Head of caudate nucleus (tissue), 42 donors: ENCODE data around the gene CD69.

Source experiments
- DNase-seq, 42 donors: peaks; one replicate each; pipeline versions ENCODE4 v3.0.0 to v3.0.0-alpha.2; 2020 to 2021; ENCODE audit warnings: mixed read lengths in 7 of 42
- intact Hi-C: fragments of 100-400 bp; cut with DNase I; formaldehyde crosslinking; loops from one replicate; pipeline ENCODE4 v1.15.0; 2022

The CD69 gene

DNA sequence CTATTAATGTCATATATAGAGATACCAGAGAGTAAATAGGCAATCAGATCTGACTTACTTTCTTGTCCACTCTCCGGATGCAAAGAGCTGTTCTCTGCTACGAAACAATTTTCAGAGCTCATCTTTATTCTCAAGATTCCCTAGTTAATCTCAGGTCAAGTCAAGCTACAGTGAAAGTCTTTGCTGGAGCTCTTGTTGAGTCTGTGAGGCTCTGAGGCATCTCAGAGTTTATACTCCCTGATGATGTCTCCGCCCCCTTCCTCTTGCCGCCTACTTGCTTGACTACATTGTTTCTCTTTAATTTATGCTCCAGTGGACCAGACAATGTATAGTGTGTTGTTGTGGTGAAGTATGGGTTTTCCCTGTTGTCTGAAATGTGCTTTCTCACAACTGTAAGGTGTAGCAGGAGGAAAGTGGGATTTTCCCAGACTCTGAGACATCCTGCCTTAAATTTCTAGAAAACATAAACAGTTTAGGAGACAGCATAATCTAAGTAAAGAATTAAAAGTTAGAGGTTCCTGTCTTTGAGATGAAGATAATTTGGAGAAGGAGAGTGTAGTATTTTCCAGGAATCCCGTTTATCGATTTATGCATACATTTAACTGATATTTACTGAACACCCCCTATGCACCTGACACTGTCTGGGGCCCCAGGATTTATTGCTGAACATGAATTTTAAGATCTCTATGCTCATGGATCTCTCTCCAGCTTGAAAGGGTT lies at the start of gene CD69:
Gene CD69, minus strand, starts transcription at position 203 of the 720 bp plus-strand sequence. Its CDS starts 81 bp downstream, at position 122.
- intact Hi-C loops: no loop called here
- peak in 1 of 42 donors; percentile 14 for DNase-seq

DNA sequence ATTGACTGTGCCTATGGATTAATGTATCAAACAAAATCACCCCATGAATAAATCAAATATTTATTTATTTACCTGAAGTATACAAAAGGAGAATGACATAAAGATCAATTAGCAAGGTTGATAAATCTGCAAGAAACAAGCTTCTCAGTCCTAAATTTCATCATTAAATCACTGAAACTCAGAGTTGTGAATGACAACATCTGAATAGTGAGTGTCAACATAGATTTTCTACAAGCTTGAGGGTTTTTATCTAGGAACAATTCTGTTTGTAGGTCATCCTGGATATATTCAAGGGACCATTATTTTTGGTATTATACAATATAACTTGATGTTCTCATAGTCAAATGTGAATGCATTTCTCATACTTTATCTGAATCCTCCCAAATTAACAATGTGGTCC lies 49.2 kb upstream of the CD69 start:
- intact Hi-C loops: loop anchor here (10.0 kb wide), 1 partner anchor 115 kb away; no protein-coding TSS in a partner anchor
- DNase-seq: no peak

DNA sequence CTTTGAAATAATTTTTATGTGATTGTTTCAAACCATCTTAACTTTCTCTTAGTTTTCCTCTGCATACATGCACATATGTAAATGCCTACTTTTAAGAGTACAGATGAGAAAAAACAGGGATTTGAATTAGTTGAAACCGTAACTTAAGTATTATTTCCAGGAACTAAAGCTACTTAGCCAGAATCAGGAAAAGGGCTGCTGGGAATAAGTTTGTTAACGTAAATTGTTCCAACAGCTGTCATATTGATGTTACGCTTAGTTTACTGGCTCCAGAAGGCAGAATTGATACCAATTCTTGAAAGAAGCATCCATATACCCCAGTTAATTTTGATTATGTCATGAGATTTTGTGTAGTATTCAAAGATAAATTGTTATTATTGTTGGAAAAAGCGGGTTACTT lies 48.6 kb upstream of the CD69 start:
- intact Hi-C loops: no loop called here
- DNase-seq: no peak

DNA sequence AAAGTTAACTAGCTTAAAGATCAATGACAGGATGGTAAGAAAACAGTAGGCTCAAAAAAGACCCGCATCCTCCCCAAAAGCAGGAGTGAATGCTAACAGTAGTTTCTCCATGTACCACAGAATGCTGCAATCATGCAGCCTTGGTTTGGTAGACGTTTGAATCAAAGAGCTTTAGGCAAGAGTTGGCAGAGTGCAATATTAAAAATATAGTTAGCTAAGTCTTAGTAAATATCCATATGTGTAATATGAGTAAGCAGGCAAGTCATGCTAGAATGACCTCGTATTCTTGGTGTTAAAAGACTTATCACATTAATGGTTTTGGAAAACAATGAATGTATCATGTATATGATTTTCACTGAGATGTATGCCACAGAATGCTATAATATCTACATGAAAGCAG lies 47.8 kb upstream of the CD69 start:
- no peak for DNase-seq
- intact Hi-C loops: no loop called here

DNA sequence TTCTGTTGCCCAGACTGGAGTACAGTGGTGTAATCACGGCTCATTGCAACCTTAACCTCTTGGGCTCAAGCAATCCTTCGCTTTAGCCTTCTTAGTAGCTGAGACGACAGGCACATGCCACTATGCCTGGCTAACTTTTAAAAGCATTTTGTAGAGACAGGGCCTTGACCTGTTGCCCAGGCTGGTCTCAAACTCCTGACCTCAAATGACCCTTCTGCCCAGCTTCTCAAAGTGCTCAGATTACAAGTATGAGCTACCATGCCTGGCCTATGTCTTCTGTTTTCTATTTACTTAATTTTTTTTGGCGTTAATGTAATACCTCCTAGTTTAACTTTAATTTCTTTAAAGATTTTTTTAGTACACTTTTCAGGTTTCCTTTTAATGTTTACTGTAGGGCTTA lies 46.0 kb upstream of the CD69 start:
- DNase-seq: no peak
- intact Hi-C loops: no loop called here

DNA sequence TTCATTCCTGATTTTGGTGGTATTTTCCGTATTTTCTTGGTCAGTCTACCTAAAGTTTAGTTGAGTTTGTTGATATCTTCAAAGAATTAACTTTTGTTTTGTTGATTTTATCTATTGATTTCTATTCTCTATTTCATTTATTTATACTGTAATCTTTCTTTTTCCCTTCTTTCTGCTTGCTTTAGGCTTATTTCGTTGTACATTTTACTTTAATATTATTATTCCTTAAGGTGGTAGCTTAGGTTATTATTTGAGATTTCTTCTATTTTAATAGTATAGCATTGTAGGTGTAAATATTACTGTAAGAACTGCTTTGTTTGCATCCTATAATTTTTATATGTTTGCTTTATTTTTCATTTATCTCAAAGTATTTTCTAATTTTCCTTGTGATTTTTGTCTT lies 45.2 kb upstream of the CD69 start:
- DNase-seq: no peak
- intact Hi-C loops: no loop called here

DNA sequence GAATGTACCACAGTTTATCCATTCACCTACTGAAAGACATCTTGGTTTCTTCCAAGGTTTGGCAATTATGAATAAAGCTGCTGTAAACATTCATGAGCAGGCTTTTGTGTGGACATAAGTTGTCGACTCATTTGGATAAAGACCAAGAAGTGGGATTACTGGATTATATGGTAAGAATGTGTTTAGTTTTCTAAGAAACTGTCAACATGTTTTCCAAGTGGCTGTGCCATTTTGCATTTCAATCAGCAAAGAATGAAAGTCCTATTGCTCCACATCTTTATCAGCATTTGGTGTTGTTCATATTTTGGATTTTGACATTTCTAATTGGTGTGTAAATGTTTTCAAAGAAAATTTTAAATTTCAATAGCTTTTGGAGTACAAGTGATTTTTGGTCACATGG lies 39.3 kb upstream of the CD69 start:
- intact Hi-C loops: no loop called here
- DNase-seq: no peak

DNA sequence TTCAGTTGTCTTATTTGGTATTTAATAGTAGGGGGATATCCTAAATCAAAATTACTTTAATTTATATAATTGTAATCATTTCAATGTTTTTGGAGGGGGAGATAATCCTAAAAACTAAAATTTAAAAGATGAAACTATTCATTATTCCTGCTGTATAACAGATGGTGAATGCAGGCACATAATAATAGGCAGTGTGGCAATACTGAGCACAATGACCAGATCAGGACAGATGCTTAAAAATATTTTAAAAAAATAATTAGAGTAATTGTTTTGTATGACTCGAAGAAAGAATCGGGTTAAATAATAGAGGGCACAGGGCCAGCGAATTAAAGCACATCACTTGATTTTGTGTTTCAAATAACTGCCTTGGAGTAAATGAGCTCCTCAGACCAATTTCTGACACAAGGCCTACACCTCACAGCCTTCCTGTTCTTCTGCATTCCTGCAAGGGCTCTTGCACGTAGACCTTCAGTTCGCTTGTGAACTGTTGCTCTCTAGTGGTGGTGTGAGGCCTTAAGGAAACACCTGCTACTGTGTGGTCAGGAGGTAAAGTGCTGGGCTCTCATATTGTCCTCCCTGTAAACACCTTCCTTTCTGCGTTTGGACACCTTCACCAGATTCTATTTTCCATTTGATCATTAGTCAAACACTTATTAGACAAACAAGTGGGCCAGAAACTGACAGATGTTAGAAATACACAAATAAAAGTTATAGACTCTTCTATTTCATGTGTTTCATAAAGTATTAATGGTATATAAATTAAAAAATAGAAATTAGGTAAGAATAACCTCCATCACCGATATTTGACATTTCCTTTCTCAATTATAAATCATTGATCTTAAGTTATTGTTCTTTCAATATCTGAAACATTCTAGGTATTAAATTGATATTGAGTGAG lies 37.3 kb upstream of the CD69 start:
- intact Hi-C loops: no loop called here
- peak in 10 of 42 donors; percentile 3 to 37 (median 18) for DNase-seq

DNA sequence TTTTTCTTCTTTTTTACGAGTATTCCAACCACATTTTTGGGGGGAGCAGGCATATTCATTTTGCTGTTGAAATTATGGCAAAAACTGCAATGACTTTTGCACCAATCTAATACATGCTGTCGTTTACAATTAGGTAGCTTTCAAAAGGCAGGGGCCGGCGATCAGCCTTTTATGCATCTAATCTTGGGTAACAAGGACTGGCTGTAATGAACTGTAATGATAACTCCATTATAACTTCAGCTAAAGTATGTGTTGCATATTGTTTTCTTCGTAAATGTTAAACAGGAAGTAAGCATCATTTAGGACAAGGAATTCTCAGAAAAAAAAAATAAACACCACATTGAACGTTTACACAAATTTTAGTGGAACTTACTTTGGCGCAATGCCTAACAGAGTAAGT lies 36.3 kb upstream of the CD69 start:
- no peak for DNase-seq
- intact Hi-C loops: no loop called here

DNA sequence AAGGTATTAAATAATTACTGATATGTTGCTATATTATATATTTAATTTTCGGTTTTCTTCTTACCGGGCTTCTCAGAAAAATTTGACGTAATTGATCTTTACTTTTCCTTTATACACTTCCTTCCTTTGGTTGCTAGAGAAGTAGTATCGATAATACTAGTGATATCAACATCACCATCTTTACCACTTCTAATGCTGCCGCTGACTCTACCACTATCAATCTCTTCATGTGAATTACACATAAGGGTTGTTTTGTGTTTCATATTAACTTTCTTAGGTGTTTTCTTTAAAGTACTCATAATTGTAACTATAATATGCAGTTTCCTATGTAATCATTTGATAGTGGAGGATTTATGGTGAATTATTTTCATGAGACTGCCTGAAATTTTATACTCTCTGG lies 35.6 kb upstream of the CD69 start:
- intact Hi-C loops: no loop called here
- DNase-seq: no peak

DNA sequence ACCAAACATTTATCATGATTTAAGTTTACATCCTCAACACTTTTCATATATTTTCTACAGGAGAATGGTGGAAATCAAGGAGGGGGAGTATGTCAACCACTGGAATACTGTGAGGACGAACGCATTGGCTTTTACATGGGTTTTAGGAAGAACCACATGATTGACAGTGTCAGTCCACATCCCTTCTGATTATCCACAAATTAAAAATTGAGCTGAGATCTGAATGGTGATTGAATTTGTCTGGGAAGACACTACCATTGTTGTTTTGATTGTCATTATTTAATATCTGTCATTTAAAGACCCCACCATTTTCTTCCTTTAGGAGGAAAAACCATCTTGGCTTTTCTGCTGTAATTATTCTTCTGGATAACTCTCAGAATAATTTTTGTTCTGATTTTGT lies 35.2 kb upstream of the CD69 start:
- no peak for DNase-seq
- intact Hi-C loops: no loop called here

DNA sequence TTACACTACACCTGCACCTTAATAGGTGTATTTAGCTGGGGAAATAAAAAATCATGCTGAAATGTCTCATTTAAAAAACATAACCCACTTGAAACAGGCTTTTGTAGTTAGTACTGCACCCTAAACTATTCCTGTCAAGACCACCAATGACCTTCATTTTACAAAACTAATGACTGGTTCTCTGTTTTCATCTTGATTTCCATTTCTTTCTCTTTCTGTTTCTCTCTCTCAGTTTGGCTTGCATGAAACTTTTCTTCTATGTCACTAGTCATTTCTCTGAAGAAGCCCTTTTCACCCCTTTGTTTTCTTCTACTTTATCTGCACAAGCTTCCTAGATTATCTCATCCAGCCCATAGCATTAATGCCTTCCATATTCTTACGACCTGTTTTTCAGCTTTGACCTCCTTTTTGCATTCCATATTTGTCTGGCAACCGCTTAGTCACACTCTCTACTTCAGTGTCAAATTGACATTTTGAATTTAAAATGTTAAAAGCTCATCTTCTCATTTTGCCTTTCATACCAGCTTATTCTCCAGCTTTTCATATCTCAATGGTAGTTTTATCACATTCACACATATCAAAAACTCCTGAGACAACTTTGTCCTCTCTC lies 33.9 kb upstream of the CD69 start:
- peak in 1 of 42 donors; percentile 9 for DNase-seq
- intact Hi-C loops: no loop called here

DNA sequence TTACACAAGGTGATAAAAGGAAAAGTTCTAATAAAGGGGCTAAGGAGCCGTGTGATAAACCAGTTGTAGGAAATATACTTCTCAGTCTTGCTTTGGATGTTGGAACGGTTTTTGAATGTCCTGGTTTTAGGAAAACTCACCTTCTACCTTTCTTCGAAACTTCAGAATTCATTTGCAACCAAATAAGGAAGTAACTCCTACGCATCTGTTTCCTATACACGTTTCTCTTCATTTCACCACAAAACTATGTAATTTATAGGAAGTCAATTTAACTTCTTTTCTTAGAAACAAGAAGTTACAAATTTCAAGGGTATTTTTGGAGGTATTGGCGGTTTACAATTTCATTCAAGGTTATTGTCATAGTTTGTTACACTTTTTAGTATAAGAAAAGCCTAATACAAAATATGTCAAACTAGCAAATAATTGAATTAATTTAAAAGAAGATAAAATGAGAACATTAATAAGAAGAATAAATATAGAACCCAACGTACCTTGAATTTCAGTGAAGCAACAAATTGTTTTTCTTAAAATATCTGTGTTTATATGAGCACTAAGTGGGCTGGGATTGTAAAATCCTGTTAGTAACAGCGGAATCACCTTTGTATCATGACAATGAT lies 33.2 kb upstream of the CD69 start:
- no peak for DNase-seq
- intact Hi-C loops: no loop called here

DNA sequence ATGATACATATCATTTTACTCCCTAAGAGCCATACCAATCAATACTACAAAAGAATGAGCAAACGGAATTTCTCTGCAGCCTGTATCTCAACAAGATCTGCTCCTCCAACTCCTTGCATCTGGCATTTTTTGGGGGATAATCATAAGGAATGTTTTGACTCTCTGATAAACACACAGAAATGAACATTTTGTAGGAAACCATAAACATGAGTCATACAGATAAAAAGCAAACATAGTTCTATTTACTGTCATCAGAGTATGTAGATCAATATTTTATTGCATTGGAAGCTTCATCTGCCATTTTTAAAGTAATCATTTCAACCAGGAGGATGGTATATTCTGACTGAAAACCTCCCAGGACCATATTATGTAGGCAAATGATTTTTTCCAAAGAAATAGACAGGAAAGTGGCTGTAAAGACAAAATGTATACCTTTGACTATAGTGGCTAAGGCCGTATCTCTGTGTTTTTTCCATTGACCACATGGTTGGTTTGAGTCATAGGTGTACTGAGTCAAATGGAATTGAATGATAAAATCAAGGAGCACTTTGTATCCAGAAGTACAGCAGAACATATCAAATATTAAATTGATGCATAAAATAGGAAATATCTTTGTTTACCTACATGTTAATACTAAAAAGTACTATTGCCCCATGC lies 32.4 kb upstream of the CD69 start:
- intact Hi-C loops: no loop called here
- no peak for DNase-seq

DNA sequence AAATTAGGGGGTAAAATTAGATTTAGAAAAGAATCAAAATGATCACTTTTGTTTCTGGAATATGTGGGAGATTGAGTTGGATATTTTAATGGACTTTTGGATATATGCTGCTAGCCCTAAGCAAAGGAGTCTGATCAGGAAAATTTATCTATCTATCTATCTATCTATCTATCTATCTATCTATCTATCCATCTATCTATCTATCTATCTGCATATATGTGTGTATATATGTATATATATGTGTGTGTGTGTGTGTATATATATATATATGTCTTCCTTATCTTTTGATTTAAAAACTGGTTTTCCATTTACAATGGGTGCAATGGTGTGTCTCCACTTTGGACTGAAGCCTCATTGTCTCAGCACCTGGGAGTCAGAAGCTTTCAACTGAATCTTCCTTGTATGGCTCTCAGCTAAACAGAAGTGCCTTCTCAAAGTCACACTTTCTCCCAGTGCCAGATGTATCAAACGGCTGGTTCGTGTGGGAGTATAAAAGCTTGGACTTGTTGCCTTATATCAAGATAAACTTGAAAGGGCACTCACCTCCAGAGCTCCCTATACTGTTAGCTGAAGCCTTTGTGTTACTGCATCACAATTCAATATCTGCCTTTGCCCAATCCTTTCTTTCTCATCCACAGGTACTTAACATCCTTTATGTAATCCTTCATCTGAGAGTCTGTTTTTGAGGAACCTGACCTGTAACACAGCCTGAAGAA lies 31.6 kb upstream of the CD69 start:
- intact Hi-C loops: no loop called here
- DNase-seq: no peak

DNA sequence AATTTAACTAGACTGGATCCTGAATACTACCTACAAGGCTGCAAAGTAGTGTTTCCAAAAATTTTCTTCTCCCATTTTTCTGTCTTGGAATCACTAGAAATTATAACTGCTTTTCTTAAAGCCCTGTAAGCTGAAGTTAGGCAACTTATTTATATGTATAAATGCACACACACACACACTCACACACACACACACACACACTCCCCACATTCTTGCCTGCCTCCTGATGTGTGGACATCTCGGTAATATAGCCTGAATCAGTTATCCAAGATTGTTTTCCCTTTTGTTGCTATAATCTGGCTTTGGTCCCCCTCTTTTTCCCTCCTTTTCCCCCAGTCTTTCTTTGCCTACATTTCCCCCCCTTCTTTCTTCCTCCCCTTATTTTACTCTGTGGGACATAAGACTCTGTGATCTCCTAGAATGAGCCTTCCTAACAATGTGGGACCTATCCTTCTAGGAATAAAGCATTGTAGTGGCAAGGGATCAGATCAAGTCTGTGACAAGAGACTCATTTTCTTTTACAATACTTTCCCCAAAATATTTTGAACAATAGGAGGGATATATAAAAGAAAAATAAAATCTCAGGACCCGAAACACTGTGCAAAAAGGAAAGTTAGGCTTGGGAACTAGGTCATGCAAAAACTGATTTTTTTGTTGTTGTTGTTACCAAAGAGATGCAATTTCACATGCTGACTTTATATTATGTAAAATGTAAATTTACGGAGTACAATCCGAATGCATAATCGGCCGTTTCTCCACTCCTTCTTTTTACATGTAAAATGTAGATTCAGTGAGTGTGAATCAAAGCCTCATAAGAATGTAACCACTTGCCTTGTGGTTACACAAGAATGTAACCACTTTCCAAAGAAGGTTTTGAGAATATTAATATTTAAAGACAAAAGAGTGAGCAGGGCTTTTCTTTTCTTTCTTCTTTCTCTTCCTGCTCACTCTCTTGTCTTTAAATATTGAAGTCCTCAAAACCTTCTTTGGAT lies 26.3 kb upstream of the CD69 start:
- intact Hi-C loops: no loop called here
- no peak for DNase-seq

DNA sequence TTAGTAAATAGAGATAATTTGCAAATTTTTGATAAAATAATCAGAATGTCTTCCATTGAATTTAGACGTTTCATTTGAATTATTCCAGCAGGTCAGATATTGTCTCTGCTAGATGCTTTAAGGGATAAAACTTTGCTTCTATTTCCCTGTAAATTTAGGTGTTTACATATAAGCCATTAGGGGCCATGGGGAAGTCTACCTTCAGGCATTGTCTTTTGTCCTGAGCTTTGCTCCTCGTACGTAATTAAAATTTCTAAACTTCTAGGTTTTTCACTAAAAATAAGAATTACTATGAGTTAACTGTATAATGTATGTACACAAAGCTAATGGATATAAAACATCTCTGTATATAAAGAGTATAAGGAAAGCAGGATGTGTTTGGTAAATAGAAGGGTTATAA lies 24.1 kb upstream of the CD69 start:
- intact Hi-C loops: no loop called here
- DNase-seq: no peak
